ENCODE results near the gene LBHD2. TPM values are rescaled to one million over a fixed set of nuclear protein-coding genes. Genes with fewer than 3 reads are reported as not detected.
"Not testable (repeated sequence)": the region's sequence is repeated elsewhere in the genome, so short reads cannot be mapped to it uniquely, and the experiment has no call there.

Gene LBHD2
- total RNA-seq, 1 donor from 2014 or later = not detected

DNA sequence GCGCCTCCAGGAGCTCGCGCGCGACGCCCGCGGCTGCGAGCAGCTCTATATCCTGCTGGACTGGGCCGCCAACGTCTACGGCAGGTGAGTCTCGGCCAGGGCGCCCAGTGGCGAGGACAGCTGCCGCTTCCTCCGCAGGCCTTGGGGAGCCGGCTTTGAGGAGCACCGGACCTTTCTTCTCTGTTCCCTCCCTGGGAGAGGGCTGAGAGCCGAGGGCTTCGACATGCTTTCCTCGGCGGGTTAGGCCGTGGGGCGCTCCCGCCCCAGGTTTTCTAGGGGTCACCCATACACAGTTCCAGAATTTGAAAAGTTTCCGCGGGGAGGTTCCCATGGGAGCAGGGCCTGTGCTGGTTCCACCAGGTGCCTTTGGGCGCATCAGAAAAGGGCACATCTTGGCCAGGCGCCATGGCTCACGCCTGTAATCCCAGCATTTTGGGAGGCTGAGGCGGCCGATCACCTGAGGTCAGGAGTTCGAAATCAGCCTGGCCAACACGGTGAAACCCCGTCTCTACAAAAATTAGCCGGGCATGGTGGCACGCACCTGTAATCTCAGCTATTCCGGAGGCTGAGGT, 18.8 kb downstream of the LBHD2 start:
- no peak for FAIRE-seq
- no peak for DNase-seq (ENCODE audit: low spot score in 2 of 2)

DNA sequence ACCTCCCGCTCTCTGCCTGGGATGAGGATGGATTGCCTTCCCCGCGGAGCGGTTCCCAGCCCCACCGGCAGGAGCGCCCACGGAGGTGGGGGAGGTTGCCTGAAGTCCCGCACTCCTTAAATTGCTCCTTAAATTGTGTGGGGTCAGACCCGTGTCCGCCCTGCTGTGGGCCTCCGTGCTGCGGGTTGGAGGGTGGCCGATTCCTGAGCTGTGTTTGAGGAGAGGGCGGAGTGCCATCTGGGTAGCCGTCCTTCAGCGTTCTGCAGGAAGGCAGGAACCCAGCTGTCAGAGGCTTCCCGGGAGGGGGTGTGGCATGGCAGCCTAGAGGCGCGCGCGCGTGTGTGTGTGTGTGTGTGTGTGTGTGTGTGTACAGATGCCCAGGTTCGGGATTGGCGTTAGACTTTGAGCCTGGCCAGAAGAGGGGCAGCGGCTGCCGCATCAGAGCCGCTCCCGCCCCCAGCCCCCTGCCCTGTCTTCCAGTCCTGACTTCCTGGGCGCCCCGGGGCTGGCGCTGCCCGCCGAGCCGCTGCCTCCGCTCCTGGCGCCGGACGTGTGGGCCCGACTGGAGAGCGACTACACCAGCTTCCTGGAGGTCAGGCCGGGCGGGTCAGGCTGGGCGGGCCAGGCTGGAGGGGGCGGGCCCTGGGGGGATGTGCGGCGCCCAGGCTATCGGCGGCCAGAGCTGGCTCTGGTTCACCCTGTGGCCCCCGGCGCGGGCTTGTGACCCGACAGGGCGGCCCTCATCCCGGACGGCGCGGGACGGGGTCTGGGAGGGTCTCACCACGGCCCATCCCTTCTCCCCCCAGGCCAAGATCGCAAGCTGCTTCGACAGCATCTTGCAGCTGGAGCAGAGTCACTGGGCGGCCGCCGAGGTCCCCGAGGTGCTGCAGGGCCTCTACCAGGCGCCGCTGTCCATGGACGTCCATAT, 19.7 kb downstream of the LBHD2 start:
- DNase-seq (ENCODE audit: low spot score in 2 of 2) = no peak
- no peak for FAIRE-seq

DNA sequence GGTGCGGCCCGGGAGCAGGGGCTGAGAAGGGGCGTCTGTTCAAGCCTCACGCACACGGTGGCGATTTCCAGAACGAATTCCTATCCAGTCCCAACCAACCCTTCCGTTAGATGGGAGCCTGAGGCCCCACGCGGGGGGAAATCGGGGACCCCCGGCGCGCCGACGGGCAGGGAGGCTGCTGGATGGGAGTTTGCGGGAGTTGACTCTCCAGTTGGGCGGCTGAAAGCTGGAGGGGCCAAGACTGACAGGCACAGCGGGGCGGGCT, 20.3 kb downstream of the LBHD2 start:
- FAIRE-seq = no peak

DNA sequence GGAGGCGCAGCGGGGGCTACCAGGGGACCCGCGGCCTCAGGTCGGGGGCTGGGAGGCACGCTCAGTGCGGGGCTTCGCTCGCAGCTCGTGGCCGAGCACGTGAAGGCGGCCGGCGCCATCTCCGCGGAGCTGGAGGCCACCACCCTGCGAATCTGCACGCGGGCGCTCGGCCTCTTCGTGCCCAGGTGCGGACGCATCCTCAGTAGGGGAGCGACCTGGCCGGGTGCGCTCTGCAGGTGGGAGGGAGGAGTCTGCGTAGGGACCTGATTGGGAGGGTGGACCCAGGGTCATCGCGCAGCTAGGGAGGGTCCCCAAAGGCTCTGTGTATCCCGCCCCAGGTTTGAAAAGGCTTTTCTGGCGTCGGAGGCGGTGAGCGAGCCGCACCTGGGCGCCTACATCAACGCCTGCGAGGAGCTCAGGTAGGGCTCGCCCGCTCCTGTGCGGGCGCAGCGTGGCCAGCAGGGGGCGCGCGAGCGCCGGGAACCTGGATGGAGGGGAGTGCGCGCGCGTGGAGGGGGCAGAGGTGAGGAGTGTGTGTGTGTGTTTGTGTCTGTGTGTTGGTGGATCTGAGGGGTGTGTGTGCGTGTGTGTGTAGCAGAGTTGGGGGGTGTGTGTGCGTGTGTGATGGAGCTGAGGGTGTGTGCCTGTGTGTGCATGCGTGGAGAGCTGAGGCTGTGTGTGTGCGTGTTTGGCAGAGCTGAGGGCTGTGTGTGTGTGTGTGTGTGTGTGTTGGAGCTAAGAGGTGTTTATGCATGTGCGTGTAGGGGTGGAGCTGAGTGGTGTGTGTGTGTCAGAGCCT, 20.8 kb downstream of the LBHD2 start:
- peak; percentile 88 to 90 for DNase-seq (ENCODE audit: low spot score in 2 of 2)
- no peak for FAIRE-seq

More for the DNA sequence above, 20.3 kb downstream of the LBHD2 start:
- no peak for DNase-seq (ENCODE audit: low spot score in 2 of 2)

DNA sequence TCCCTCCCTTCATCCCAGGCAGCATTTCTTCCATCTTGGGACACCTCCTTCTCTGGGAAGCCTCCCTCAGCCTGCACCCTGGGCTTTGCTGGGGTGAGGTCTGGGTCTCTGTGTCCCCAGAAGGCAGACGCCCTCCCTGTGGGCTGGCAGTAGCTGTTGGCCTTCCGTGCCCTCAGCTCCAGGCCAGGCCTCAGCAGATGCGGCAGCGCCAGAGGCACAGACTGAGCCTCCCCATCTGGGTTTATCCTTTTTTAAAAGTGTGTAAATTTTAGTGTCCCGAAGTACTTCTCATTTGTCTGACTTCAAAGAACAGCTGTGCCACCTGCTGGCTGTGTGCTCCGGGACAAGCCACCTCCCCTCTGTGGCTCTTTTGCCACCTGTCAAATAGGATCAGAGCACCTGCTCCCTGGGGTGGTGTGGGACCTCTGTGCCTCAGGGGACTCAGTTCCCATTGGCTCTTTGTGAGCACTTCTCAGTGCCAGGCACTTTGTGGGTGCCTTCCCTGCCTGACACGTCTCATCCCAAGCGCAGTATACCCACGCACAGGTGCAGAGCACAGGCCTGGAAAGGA, 21.7 kb downstream of the LBHD2 start:
- DNase-seq (ENCODE audit: low spot score in 2 of 2) (no peak), FAIRE-seq (no peak)

DNA sequence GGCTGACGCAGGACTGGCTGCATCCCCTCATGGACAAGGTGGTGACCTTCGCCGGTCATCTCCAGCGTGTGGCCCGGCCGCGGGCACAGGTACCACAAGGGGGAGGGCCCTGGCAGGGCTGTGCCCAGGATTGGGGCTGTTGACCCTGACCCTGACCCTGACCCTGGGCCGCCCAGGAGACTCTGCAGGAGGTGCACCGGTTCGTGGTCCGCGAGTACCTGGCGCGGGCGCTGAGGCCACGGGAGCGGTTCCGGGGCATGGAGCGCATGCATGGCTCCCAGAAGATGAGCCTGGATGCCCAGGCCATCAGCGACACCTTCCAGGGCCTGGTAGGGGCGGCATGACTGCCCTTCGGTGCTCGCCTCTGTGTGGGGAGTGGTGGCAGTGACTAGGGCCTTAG, 23.4 kb downstream of the LBHD2 start:
- FAIRE-seq (no peak), DNase-seq (ENCODE audit: low spot score in 2 of 2) (no peak)

DNA sequence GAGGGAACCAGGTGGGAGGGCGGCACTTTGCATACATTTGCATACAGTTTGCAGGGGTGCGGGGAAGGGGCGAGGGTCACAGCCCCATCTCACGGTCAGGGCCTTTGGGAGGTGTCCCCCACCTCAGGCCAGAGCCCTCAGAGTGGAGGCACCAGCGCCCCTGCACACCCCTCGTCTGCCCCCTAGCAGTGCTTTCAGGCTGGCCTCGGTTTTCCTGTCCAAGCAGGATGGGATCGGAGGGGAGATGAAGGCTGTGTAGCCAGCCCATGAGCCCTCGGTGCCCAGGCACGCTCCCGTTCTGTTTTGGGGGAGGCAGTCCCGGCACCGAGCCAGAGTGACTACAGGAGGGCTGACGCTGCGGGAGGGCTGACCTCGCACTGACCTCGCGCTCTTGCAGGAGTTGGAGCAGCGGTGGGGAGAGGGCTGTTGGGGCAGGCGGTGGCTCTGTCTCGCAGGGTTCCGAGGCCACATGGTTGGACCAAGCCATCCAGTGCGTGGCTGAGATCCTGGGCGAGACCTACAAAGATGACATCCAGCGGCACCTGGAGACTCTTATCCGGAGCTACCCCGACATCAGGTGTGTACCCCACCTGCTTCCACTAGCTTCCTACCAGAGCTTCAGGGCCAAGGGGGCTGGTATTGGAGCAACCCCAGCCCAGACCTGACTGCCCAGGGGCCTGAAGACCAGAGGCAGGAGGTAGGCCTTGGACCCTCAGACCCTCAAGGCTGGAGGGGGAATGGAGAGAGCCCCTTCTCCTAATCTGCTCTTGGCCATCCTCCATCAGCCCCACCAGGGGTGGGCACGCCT, 24.1 kb downstream of the LBHD2 start:
- DNase-seq (ENCODE audit: low spot score in 2 of 2) (no peak), FAIRE-seq (no peak)

DNA sequence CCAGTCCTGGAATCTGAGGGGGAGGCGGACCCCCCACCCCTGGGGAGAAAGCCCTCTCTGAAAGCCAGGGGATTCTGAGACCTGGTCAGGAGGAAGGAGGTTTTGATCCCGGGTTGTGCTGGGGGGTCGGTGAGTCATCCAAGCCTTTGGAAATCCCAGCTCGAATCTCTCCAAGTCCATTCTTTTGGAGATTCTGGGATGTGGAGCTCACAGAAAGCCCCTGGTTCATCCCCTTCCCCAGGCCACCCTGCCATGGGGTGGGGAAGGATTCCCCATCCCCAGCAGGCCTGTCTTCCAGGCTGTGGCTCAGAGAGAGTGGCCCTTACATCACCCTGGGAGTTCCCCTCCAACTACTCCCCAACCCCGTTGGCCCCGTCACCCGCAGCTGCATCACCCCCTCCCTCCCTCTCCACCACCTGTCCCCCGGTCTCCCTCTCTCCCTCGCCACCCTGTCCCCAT, 24.8 kb downstream of the LBHD2 start:
- FAIRE-seq (no peak), DNase-seq (ENCODE audit: low spot score in 2 of 2) (no peak)

DNA sequence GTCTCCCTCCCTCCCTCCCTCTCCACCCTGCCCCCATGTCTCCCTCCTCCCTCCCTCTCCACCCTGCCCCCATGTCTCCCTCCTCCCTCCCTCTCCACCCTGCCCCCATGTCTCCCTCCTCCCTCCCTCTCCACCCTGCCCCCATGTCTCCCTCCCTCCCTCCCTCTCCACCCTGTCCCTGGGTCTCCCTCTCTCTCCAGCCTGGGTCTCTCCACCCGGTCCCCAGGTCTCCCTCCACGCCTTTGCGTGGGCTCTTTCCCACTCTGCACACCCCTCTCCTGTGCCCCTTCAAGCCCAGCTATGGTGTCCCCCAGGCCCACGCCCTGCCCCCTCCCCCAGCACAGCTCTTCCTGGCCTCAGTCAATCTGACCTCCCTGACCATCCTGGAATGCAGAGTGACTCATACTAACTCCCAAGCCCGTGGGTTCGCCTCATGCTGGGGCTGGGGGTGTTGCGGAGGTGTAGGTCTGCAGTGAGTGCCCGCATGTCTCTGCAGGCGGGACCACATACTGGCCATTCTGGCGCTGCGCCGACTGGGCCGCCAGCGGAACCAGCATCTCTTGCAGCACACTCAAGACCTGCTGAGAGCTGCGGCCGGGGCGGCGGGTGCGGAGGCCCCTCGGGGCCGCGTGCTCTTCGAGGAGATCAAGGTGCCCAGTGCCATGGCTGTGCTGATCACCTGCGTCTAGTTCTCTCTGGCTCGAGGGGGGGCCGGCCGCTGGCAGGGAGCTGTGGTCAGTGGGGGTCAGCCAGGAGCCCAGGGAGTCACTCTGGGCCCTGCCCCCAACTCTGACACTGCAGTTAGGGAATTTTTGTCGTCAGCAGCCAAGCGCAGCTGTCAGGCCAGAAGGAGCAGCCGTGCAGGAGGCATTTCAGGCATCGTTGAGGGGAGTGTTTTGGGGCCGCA, 25.8 kb downstream of the LBHD2 start:
- no peak for FAIRE-seq
- no peak for DNase-seq (ENCODE audit: low spot score in 2 of 2)

DNA sequence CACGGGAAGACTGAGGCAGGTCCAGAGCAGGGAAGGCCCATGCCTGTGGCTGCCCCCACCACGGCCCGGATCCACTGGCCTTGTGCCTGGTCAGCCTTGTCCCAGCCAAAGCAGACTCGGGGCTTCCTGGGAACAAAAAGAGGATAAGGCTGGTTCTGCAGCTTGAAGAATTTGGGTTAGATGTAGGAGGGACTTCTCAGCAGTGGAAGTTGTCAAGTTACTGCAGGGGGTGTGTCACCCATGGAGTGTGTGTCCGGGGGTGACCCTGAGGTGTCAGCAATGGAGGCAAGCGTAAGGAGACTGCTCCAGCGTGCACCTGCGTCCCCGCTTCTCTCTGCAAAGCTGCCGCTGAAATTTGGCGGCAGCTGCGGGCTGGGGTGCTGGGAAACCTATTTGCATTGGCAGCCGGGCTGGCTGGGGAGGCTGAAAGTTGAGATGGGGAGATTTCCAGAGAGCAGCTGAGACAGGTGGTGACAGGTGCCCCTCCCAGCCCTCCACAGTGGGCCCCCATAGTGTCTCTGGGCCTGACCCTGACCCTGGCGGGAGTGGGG, 26.7 kb downstream of the LBHD2 start:
- no peak for DNase-seq (ENCODE audit: low spot score in 2 of 2)
- no peak for FAIRE-seq

DNA sequence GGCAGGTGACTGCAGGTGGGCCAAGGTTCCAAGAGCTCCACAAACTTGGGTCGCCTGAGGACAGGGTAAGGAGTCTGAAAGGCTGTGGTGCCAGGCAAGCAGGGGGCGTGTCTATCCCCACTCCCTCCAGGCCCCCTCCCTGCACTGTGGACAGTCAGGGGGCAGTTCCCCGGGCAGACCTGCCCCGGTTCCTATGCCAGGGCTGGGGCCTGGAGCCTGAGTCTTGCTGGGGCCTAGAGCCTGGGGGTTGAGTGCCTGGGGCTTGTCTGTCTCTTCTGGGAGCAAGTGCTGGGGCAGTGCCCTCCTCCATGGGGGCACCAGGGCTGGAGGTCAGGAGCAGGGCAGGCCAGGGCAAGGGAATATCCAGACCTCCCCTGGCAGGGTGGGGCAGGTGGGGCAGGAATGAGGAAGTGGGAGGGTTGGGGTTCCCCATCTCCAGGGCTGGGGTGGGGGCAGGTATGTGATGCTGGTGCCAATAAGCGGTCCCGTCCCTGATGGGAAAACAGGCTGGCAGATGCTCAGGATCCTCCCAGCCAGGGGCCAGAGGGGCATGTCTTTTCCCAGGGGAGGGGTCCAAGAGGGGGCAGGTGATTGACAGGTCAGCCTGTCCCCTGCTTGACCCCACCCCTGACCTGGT, 27.3 kb downstream of the LBHD2 start:
- DNase-seq (ENCODE audit: low spot score in 2 of 2) = no peak
- FAIRE-seq = no peak

DNA sequence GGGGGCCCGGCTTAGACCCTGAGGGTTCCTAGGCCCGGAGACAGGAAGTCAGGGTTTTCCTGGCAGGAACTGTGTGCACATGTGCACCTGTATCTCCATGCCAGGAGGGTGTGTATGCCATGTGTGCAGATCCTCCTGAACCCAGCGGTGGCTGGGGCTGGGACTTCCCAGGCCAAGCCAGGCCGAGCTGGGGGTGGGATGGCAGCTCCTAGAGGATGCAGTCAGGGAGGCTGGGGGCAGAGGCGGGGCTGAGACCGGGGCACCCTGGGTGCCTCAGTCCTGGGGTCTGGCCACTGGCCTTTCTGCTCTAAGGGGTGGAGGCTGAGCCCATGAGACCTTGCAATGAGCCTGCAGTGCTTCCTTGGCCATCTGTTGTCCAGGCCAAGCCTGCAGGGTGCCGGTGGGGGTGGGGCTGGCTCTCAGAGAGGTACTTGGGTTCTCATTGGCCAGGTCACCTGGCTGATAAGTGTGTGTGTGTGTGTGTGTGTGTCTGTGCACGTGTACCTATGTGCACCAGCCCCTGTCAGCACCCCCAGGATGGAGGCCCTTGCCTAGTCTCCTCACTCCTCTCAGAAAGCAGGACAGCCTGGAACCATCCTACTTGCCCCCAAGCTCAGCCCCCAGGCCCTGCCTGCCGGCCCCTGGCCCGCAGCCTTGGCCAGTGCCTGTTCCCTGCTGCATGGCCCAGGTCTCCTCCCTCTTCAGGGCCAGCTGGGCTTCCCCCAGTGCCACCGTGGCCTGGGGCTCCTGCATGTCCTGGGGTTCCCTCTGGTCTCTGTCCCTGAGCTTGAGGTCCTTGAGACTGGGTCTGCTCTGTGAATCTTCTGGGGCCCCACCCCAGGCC, 28.6 kb downstream of the LBHD2 start:
- DNase-seq (ENCODE audit: low spot score in 2 of 2) (no peak), FAIRE-seq (no peak)

DNA sequence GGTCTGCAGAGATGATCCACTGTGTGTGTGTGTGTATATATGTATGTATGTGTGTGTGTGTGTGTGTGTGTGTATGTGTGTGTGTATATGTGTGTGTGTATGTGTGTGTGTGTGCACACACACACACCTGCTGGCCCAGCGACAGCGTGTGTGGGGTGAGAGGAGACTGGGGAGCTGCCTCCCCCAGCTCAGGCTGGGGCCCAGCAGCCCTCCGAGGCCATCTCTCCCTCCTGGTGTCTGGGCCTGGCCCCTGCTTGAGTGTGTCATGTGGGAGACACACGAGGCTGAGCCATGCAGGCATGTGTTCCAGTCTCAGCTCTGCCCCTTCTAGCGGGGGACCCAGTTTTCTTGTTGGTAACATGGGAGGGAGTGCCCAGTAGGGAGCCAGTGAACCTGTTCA, 29.3 kb downstream of the LBHD2 start:
- DNase-seq (ENCODE audit: low spot score in 2 of 2) (no peak), FAIRE-seq (no peak)

DNA sequence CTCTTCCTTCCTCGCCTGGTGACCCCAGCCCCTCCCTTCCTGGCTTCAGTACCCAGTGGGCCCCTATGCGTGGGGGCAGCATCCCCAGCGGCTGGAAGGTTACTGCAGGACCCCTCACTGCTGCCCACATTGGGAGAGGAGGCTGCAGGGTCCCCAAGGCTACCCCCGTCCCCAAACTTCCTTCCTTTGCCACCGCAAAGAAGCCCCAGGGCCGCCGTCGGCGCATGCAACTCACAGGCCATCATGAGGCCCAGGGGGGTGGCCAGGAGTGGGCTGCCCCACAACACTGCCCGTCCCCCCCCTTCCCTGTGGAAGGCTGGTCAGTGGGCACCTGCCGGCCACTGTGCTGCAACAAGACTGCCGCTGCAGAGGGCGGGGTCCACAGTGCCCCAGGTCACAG, 29.8 kb downstream of the LBHD2 start:
- DNase-seq (ENCODE audit: low spot score in 2 of 2) (no peak), FAIRE-seq (no peak)

DNA sequence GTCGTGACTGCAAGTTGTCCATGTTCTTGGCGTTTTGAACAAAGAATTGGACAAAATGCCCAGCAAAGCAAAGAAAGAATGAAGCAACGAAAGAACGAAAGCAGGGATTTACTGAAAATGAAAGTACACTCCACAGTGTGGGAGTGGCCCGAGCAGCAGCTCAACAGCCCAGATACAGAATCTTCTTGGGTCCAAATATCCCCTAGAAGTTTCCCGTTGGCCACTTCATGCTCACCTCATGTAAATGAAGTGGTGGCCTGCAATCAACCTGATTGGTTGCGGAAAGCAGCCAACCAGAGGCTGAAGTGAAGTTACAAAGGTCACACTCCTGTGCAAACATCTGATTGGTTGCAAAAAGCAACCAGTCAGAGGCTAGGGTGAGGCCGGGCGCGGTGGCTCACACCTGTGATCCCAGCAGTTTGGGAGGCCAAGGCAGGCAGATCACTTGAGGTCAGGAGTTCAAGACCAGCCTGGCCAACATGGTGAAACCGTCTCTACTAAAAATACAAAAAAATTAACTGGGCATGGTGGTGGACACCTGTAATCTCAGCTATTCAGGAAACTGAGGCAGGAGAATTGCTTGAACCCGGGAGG, 31.2 kb downstream of the LBHD2 start:
- FAIRE-seq; DNase-seq (ENCODE audit: low spot score in 2 of 2): not testable (repeated sequence)

DNA sequence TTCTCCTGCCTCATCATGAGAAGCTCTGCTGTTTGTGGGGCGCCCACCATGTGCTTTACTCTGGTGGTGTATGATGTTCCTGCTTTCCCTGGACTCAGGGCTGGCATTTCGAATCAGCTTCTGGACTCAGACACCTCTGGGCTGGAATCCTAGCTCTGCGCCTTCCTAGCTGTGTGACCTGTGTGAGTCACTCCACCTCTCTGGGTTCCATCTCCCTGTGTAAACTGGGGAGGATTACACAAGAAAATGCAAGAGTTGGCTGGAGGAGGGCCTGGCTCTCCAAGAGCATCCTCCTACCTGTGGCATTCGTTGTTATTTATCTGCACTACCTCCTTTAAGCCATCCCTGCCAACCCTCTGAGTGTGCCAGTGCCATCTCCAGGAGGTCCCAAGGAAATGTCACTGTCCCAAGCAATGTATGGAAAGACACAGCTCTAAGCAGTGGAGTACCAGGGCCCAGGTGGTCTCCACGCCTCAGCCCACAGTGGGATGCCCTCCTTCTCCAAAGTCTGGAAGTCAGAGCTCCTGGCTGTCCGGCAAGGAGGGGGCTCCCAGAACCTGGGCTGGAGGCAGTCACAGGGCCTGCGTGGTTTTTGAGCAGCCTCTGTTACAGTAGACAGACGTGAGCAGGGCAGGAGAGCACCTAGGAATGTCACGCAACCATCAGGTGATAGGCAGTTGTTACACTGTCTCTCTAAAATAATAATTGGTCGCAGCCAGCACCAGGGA, 32.0 kb downstream of the LBHD2 start:
- no peak for DNase-seq (ENCODE audit: low spot score in 2 of 2)
- FAIRE-seq = no peak

All from frontal cortex (tissue), 4 donors.